Sigmoid colon (tissue), 7 donors: ENCODE data around the gene WDFY1. TPM values are rescaled to one million over a fixed set of nuclear protein-coding genes. Genes with fewer than 3 reads are reported as not detected.

Source experiments
- DNase-seq: peaks from one replicate; pipeline ENCODE4 v3.0.0-alpha.2; 2019
- H3K27ac ChIP-seq, 4 donors: fragments of 200-600 bp; sonication (generic); one replicate each; pipeline ENCODE4 v1.5.1; 2016 to 2019; ENCODE audit warnings: mild to moderate bottlenecking in 1 of 4
- H3K27me3 ChIP-seq, 3 donors: fragments of 200-600 bp; sonication (generic); one replicate each; pipeline ENCODE4 v1.5.1; 2019; ENCODE audit warnings: mild to moderate bottlenecking in 1 of 3
- H3K36me3 ChIP-seq, 4 donors: fragments of 200-600 bp; sonication (generic); one replicate each; pipeline ENCODE4 v1.5.1; 2016 to 2019
- H3K4me1 ChIP-seq, 4 donors: fragments of 200-600 bp; sonication (generic); one replicate each; pipeline ENCODE4 v1.5.1; 2017 to 2019
- H3K4me3 ChIP-seq, 4 donors: fragments of 200-600 bp; sonication (generic); one replicate each; pipeline ENCODE4 v1.5.1; 2017 to 2019; ENCODE audit warnings: mild to moderate bottlenecking in 2 of 4, moderate library complexity in 1 of 4
- H3K9me3 ChIP-seq, 4 donors: fragments of 200-600 bp in 3 of 4; sonication (generic) in 3 of 4; one replicate each; pipeline versions ENCODE4 v1.5.1 to v1.6.1; 2013 to 2019
- EP300 ChIP-seq, 4 donors: sonication (generic); formaldehyde crosslinking; IDR thresholded peaks; one replicate each; pipeline ENCODE4 v1.6.1; 2017; ENCODE audit warnings: antibody characterized with exemption in 4 of 4
- POLR2A ChIP-seq, 2 donors: fragments of 450-650 bp; IDR thresholded peaks; one replicate each; pipeline ENCODE4 v1.6.1; 2016; ENCODE audit warnings: antibody characterized with exemption in 2 of 2, mild to moderate bottlenecking in 2 of 2, moderate library complexity in 2 of 2
- POLR2AphosphoS5 ChIP-seq, 4 donors: sonication (generic); formaldehyde crosslinking; IDR thresholded peaks; one replicate each; pipeline ENCODE4 v1.6.1; 2017; ENCODE audit warnings: antibody characterized with exemption in 4 of 4
- WGBS, 2 donors: extraction: QIAGEN DNeasy Blood & Tissue Kit; methylation state at CpG; one replicate each; pipeline ENCODE4 v1.1.7; 2013; 5-methylcytosine and 5-hydroxymethylcytosine counted together
- intact Hi-C: fragments of 100-400 bp; cut with DNase I; formaldehyde crosslinking; loops from one replicate; pipeline ENCODE4 v1.15.1; 2023
- polyA plus RNA-seq, 3 donors: library from polyadenylated mRNA; stranded (reverse); fragments of 200-250 nt; gene quantifications; one replicate each; pipeline ENCODE4 v1.2.3, GENCODE V29; 2013
- total RNA-seq, 4 donors: library from RNA; depleted of rRNA; stranded (reverse); fragments of >200 nt; gene quantifications; one replicate each; pipeline ENCODE4 v1.1.0, GENCODE V29; 2016
- TF ChIP-seq, protein P1 (sequence below), 4 experiments: fragments of 450-650 bp in 3 of 4; fragments of 200-600 bp in 1 of 4; IDR thresholded peaks; one replicate each; pipeline ENCODE4 v1.5.1; 2016 to 2019; ENCODE audit warnings: antibody characterized with exemption in 4 of 4, mild to moderate bottlenecking in 3 of 4, moderate library complexity in 2 of 4
- donor health status: healthy with polysubstance abuse.
- donor health status: Bipolar disorder and iron deficiency.
- donor health status: healthy.

The WDFY1 gene
- total and polyA plus RNA-seq, 7 donors, result 17.4 to 36.1 (median 24.3) TPM

DNA sequence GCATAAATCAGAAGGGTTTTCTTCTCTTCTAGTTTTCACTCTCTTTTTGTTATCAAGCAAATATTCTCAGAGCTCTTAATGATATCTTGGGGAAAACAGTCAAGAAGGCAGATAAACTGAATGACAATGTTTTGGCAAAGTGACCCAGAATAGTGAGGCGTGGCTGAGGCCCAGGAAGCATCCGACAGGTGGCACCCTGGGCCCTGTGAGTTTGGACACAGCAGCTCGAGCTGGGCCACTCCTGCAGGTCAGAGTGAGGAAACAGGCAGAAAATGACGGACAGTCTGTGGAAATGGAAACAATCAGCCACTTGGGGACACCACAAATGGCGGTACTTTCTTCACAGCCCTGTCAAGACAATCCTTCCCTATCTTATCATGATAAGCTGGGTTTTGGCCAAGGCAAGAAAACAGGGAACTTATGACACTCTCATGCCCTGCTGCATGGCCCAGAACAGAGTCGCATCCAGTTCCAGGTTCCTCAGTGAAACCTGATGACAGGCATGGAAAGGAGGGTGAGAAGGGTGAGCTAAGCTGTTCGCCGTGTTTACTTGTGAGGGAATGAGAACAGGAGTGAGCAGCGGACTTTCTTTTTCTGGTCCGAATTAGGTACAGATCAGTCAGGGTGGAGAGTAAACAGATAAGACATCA is 44.2 kb upstream of the WDFY1 start:
- H3K4me1 ChIP-seq, result peaks cover 0 to 6% (median 2%) of the 10 kb centered on the region in 4 donors
- H3K4me3 ChIP-seq, result no peak overlapping the region
- no peaks in the 10 kb centered on the region for H3K9me3 ChIP-seq
- H3K27ac ChIP-seq, result no peak overlapping the region
- TF ChIP-seq, protein P1, sequence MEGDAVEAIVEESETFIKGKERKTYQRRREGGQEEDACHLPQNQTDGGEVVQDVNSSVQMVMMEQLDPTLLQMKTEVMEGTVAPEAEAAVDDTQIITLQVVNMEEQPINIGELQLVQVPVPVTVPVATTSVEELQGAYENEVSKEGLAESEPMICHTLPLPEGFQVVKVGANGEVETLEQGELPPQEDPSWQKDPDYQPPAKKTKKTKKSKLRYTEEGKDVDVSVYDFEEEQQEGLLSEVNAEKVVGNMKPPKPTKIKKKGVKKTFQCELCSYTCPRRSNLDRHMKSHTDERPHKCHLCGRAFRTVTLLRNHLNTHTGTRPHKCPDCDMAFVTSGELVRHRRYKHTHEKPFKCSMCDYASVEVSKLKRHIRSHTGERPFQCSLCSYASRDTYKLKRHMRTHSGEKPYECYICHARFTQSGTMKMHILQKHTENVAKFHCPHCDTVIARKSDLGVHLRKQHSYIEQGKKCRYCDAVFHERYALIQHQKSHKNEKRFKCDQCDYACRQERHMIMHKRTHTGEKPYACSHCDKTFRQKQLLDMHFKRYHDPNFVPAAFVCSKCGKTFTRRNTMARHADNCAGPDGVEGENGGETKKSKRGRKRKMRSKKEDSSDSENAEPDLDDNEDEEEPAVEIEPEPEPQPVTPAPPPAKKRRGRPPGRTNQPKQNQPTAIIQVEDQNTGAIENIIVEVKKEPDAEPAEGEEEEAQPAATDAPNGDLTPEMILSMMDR (IDR thresholded peaks at IDR 0.05), result no peak
- TF ChIP-seq POLR2AphosphoS5 (IDR thresholded peaks at IDR 0.05) (no peak), EP300 (IDR thresholded peaks at IDR 0.05) (no peak), POLR2A (IDR thresholded peaks at IDR 0.05) (no peak)
- H3K27me3 ChIP-seq, result no peaks in the 10 kb centered on the region
- intact Hi-C loops, result no loop called here
- no peak for DNase-seq
- H3K36me3 ChIP-seq, result no peaks in the 10 kb centered on the region
- WGBS, 2 donors, result 41 to 77% methylated on average over 10 of the region's 10 CpGs

DNA sequence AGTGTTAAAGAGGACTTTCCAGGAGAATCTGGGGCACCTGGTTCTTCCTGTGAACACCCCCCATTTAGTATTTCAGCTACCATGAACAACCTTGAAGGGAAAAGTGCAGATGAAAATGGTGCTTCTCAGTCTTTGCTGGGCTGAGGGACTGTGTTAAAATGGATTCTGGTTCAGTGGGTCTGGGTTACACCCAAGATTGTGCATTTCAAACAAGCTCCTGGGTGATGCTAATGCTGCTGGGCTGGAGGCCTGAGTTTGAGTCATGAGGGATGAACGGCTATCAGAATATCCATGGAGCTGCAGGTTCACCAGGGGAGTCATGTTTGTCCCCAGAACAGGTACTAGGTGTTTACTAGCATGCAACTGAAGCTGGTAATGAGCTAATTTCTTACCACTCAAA is 36.1 kb upstream of the WDFY1 start:
- TF ChIP-seq POLR2A (IDR thresholded peaks at IDR 0.05), result no peak
- TF ChIP-seq POLR2AphosphoS5 (IDR thresholded peaks at IDR 0.05), result no peak
- TF ChIP-seq EP300 (IDR thresholded peaks at IDR 0.05), result no peak
- TF ChIP-seq, protein P1 (IDR thresholded peaks at IDR 0.05), result no peak
- no peak overlapping the region for H3K4me3 ChIP-seq
- no peak overlapping the region for H3K27ac ChIP-seq
- no peaks in the 10 kb centered on the region for H3K4me1 ChIP-seq
- no peaks in the 10 kb centered on the region for H3K9me3 ChIP-seq
- WGBS, 2 donors, result 94 to 97% methylated on average over 1 of the region's 1 CpG
- intact Hi-C loops, result no loop called here
- no peaks in the 10 kb centered on the region for H3K36me3 ChIP-seq
- H3K27me3 ChIP-seq, result no peaks in the 10 kb centered on the region
- no peak for DNase-seq

DNA sequence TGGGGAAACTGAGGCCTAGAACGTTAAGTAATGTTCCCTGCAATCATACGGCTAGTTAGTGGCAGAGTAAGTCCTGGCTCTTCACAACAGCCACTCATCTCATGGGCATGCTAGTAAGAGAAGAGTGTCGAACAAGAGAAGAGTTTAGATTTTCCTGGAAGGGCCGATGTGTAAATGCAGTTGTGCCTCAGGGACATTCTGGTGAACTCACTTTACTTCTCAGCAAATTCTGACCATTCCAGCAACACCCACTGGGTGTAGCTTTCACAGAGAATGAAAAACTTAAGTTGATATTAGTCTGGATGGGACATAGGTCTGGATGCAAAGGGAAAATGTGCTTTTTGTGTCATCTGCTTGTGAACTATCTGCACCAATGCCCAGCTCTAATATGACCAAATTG is 35.7 kb upstream of the WDFY1 start:
- H3K9me3 ChIP-seq, result no peaks in the 10 kb centered on the region
- TF ChIP-seq, protein P1 (IDR thresholded peaks at IDR 0.05), result no peak
- TF ChIP-seq POLR2A (IDR thresholded peaks at IDR 0.05) (no peak), POLR2AphosphoS5 (IDR thresholded peaks at IDR 0.05) (no peak), EP300 (IDR thresholded peaks at IDR 0.05) (no peak)
- H3K4me1 ChIP-seq, result no peaks in the 10 kb centered on the region
- no peak overlapping the region for H3K27ac ChIP-seq
- no peak overlapping the region for H3K4me3 ChIP-seq
- H3K36me3 ChIP-seq, result no peaks in the 10 kb centered on the region
- WGBS, 2 donors, result 89 to 94% methylated on average over 4 of the region's 4 CpGs
- no peak for DNase-seq
- intact Hi-C loops, result no loop called here
- no peaks in the 10 kb centered on the region for H3K27me3 ChIP-seq

DNA sequence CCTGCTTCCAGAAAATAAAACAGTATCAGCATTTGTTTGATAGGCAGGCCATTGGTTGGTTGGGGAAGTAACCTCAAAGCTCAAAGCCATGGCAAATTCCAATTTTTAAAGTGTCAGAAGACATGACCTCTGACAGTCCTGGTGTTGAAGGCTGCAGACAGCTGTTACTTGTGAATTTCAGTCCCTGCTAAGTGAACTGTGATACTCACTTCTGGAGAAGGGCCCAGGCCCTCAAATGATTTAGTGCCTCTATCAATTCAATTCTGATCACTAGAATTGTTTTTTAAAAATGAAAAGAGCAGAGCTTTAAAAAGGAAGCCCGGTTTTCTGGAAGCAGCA is 35.2 kb upstream of the WDFY1 start:
- Histone ChIP-seq H3K9me3 (no peaks in the 10 kb centered on the region), H3K4me1 (no peaks in the 10 kb centered on the region), H3K27ac (no peak overlapping the region), H3K4me3 (no peak overlapping the region), H3K27me3 (no peaks in the 10 kb centered on the region), H3K36me3 (no peaks in the 10 kb centered on the region)
- DNase-seq, result no peak
- intact Hi-C loops, result no loop called here
- TF ChIP-seq, protein P1 (IDR thresholded peaks at IDR 0.05), result no peak
- TF ChIP-seq POLR2A (IDR thresholded peaks at IDR 0.05) (no peak), EP300 (IDR thresholded peaks at IDR 0.05) (no peak), POLR2AphosphoS5 (IDR thresholded peaks at IDR 0.05) (no peak)
- 83 to 89% methylated on average over 1 of the region's 1 CpG for WGBS, 2 donors
